Activated CD4-positive, CD25-positive, alpha-beta regulatory T cell treated with anti-CD3 and anti-CD28 coated beads, Interleukin-2, amount 50 U/mL, for 24 hours (primary cell): ENCODE results near the gene HTR1E.
"Not testable (repeated sequence)": the region's sequence is repeated elsewhere in the genome, so short reads cannot be mapped to it uniquely, and the experiment has no call there.

Source experiments
- ATAC-seq, 2 donors: fragments of 150-1000 bp; cut with Tn5 transposase; one replicate each; pipeline ENCODE4 v1.10.0; 2021; ENCODE audit warnings: mild to moderate bottlenecking in 1 of 2, moderate library complexity in 1 of 2

Gene HTR1E

DNA sequence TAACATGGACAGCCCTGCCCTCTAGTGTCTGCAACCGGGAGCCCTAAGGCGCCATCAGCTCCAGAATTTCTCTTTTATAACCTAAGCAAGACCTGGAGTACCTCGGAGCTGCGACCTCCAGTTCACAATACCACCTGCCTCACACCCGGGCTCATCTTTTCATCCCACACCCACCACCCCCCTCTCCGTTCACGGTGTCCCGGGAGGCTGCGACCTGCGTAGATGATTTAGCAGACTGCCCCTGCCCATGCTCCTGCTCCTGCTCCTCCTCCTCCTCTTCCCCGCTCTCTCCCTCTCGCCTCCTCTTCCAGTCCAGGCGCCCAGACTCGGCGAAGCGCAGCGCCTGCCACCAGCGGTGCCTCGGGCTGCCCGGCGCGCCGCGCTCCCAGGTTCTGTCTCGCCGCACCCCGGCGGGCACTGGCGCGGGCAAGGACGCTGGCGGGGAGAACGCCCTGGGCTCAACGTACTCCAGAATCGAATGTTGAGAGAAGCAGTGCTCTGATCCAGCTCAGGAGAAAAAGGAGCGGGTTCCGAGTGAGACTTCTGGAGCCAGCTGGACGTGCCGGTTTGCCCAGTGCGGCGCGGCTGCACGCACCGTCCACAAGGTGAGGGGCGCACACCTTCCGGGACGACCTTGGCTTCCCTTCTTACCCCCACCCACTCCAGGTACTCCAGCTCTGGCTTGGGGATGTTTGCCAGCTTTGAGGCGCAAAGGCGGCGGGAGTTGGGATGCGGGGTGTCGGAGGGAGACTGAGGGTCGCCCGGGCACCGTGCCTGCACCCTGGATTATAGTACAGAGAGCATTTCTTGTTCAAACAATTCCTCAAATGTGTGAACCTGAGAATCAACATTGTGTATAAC, at the start of gene HTR1E:
Gene HTR1E, plus strand, starts transcription at position 310 of the 861 bp plus-strand sequence. CDS start 77,807 bp downstream, outside the sequence.
- ATAC-seq: no peak

DNA sequence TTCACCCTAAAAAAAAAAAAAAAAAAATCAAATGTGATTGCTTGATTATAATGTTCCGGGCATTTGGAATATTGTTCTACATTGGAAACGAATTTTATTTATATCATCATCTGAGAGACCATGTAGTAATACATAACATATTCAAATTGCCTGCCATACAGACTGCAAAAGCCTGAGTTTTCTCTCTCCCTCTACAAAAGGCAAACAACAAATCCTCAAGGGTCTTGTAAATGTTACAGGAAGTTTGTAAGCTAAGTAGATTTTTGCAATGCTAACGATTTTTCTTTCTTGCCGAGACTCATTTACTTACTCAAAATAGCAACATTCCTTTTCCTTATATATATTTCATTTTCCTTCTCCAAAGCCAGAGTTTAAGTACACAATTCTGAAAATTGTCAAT, 49.0 kb upstream of the HTR1E start:
- no peak for ATAC-seq

DNA sequence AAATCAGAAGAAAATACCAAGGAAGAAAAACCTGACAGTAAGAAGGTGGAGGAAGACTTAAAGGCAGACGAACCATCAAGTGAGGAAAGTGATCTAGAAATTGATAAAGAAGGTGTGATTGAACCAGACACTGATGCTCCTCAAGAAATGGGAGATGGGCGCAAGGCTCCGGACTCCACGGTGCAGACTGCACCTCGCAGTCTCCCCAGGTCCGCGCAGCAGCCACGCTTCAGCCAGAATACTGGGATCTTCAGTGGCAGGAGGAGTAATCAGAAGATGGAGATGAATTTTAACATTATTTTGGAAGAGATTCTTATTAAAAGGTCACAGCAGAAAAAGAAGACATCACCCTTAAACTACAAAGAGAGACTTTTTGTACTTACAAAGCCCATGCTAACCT, 40.1 kb upstream of the HTR1E start:
- not testable (repeated sequence) for ATAC-seq

DNA sequence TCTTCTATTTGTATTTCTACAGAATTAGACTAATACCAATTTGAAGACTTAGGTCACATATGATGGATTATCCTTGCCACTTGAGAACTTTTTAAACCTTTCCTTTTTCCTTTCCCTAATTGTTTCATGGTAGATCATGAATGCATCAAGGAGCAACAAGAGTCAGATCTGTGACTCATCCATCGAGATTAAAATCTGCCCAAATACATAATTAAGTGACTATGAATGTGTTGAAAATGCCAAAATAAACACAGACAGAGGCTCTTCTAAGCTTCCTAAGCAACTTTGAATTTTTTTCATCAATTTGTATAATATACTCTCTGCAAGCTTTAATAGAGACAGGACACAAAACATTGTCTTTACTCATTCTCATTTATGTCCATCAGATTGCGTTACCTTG, 23.5 kb upstream of the HTR1E start:
- no peak for ATAC-seq

GRCh38 chr6:86916393-86916792, 20.9 kb upstream of the HTR1E start:
- no peak for ATAC-seq

- ATAC-seq: not testable (repeated sequence)
Measured at GRCh38 chr6:86927138-86927537, 10.2 kb upstream of the HTR1E start.

DNA sequence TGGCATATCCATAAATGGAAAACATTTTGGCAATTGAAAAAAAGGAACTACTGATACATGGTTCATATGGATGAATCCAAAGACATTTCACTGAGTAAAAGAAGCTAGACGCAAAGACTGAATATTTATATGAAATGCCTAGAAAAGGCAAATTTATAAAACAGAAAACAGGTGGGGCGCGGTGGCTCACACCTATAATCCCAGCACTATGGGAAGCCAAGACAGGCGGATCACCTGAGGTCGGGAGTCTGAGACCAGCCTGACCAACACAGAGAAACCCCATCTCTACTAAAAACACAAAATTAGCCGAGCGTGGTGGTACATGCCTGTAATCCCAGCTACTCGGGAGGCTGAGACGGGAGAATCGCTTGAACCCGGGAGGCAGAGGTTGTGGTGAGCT, 9.5 kb upstream of the HTR1E start:
- not testable (repeated sequence) for ATAC-seq

- ATAC-seq: no peak
Measured at GRCh38 chr6:86934365-86934764, 3.0 kb upstream of the HTR1E start.

GRCh38 chr6:86936834-86937218, 502 bp upstream of the HTR1E start:
- no peak for ATAC-seq

DNA sequence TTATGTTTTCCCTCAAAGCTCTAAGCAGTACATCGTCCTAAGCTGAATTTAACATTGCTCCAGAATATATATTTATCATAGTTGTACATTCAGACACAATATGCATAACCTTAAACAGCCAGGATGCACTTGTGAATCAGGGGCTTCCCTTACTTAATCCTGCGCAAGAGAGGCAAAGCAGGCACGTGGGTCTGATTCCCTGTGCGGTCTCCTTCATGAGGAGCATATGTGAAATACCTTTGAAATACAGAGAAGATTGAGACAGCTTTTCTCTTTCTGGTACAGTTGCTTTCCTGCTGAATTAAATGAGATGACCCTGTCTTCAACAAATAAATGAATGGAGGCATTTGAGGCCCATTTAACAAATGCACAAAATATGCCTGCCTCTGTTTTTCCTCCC, 1.5 kb downstream of the HTR1E start:
- ATAC-seq: no peak

DNA sequence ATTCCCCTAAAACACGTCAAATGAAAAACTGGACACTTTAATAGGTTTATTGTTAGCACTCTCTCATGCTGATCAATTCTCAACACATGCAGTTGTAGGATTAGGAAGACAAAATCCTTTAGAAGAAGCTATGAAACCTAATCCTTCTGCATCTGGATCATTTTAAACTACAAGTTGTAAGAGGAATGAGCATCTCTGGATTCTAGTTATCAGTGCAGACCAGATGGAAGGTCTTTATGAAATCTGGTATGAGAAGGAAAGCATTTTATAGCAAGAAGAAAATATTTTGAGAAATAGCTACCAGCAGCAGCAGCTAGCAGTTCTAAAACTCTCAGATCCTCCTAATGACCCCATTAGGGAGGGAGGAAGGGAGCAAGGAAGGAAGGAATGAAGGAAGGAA, 4.1 kb downstream of the HTR1E start:
- ATAC-seq: no peak

DNA sequence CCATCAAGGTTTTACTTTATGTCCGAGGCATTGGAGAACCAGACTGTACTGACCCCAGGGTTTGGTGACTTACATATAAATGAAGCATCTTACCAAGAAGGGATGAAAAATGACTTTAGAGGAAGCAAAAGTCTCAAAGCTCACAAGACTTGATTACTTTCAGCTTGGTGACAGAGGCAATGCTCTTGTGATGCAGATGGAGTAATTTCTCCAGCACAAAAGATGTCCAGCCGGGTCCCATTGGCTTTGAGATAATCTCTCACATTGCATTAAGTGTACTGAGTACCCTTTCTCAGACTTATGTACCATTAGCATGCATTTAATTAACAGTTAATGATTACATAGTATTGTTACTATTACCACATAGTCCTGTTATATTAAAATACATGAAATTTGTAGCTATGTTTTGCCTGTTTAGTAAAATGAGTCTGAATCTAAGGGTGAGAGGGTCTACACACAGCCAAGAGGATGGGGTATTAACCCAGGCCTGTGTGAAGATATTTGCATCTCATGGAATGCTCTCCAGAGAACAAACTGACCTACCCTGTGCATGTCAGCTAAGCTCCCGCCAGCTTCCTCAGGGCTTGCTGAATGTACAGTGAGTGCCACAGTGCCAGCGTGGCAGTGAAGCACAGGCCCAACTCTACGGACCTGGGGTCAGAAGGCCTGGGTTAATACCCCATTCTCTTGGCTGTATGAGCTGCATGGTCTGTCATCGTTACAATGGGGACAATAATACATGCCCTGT, 5.6 kb downstream of the HTR1E start:
- ATAC-seq: no peak

DNA sequence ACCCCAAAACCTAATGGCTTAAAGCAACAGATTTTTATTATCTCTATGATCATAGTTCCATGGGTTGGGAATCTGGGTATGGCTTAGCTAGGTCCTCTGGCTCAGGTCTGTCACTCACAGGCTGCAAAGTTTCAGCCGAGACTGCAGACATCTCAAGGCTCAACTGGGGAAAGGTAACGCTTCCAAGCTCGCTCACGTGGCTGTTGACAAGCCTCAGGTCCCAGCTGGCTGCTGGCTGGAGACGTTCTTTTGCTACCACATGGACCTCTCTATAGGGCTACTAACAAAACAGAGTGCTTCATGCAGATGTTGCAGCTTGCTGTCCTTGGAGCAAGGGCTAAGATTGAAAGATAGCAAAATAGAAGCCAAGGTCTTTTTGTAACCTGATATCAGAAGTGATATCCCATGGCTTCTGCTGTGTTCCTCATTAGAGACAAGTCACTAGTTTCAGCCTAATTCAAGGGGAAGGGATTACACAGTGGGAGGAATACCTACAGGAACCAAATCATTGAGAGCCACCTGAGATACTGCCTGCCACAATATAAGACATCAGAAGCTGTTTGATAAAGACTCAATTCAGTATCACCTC, 6.6 kb downstream of the HTR1E start:
- ATAC-seq: no peak

- ATAC-seq: no peak
Measured at GRCh38 chr6:86949771-86950170, 12.4 kb downstream of the HTR1E start.

- no peak for ATAC-seq
Measured at GRCh38 chr6:86952991-86953390, 15.7 kb downstream of the HTR1E start.

DNA sequence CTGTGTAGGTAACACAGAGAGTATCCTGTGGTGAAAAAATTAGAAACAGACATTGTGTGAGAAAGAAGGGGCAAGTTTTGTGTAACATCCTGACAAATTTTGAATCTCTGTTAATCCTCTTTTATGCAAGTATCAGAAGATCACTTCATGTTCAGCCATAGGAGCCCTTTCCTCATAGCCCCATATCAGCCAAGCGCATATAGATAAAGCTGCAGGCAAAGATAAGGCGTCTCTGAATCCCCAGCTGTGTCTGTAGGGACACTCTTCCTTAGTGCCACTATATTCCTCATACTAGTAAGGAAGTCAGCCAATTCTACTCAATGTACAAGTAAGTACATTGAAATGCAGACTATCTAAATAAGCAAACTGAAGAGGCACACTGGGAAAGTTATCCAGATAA, 22.3 kb downstream of the HTR1E start:
- no peak for ATAC-seq

GRCh38 chr6:86961455-86962200, 24.3 kb downstream of the HTR1E start:
- no peak for ATAC-seq

DNA sequence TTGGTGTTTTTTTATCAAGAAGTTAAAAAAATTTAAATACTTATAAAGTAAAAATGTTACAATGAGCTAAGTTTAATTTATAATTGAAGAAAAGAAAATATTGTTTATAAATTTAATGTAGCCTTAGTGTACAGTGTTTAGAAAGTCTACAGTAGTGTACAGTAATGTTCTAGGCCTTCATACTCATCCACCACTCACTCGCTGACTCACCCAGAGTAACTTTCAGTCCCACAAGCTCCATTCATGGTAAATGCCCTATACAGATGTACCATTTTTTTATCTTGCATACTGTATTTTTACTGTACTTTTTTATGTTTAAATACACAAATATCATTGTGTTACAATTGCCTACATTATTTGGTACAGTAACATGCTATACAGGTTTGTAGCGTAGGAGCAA, 26.0 kb downstream of the HTR1E start:
- ATAC-seq: no peak

GRCh38 chr6:86964029-86964579, 26.8 kb downstream of the HTR1E start:
- ATAC-seq: no peak

GRCh38 chr6:86966271-86966670, 28.9 kb downstream of the HTR1E start:
- ATAC-seq: no peak

- no peak for ATAC-seq
Measured at GRCh38 chr6:86969573-86969972, 32.2 kb downstream of the HTR1E start.

DNA sequence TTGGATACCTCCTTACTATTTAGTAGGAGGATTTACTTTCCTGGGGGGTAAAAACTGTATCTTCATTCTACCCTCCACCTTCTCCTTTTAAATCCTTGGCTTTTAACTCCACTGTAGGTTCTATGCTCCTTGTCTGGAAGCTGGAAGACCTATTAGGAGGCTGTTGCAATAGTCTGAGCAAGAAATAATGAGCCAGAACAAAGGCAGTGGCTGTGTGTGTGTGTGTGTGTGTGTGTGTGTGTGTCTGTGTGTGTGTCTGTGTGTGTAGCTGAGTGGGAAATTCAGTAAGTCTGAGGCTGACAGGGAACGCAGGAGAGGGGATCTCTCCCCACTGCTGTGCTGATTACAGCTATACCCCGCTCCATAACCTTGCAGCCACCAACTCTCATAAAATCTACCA, 35.8 kb downstream of the HTR1E start:
- no peak for ATAC-seq

DNA sequence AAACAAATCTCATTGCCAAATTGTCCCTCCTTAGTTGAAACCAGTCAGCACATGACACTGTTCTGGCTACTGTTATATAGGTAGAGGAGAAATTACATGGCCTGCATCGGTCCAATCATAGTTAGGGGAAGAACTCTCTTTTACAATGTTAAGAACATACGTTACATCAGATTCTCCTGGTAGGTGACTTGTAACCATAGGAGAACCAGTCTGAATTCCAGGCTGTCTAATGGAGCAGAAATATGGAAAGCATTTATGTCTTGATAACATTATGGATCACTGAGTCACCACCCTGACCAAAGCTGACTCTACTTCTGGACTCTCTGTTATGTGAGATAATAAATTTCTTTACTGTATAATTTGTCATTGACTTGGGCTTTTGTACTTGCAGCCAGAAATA, 40.9 kb downstream of the HTR1E start:
- no peak for ATAC-seq
